ENCODE data around the gene BPIFB4.
A peak's percentile ranks its signal among the peaks of the same experiment; 100 is the strongest.
"Not testable (repeated sequence)": the region's sequence is repeated elsewhere in the genome, so short reads cannot be mapped to it uniquely, and the experiment has no call there.

The BPIFB4 gene

DNA sequence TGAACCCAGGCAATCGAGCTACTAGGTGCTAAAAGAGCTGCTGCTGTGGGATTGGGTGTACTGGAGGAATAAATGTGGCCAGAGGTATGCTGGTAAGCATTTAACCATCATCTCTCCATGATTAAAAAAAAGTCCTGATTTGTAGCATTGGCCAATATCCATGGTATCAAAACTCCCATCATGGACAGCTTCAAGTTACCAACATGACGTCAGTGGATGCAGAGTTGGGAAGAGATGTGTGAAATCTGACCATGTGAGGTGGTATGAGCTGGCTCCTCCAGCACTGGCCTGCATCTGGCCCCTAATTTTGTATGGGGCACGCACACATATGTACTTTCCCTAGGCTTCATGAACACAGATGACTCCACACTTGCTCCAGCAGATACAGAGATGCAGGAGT is 11.7 kb downstream of the BPIFB4 start:
- FAIRE-seq = no peak

DNA sequence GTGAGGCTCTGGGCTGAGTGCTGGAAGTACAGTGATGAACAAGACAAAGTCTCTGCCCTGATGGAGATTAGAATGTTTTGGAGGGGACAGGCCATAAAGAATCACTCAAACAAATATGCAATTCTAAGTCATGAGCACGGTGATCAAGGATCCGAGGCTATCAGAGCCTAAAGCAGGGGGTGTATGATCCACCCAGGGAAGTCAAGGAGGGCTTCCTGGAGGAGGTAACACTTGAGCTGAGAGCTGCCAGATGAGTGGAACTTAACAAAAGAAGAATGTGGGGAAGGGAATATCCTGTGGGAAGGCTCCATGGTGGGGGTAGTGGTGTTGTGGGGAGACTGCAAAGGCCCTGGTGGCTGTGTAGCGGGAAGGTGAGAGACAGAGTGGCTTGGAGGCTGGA is 12.2 kb downstream of the BPIFB4 start:
- FAIRE-seq = no peak

DNA sequence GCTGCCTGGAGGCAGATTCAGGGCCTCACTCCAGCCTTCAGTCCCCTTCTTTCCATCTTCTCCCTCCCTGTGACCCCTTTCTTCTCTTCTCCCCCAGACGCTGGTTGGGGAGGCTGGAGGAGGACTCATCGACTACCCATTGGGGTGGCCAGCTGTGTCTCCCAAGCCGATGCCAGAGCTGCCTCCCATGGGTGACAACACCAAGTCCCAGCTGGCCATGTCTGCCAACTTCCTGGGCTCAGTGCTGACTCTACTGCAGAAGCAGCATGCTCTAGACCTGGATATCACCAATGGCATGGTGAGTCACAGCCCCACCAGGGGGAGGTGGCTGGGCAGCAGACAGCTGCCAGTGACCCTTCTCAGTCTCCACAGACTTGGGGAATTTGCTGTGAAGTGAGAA is 12.9 kb downstream of the BPIFB4 start:
- no peak for FAIRE-seq

DNA sequence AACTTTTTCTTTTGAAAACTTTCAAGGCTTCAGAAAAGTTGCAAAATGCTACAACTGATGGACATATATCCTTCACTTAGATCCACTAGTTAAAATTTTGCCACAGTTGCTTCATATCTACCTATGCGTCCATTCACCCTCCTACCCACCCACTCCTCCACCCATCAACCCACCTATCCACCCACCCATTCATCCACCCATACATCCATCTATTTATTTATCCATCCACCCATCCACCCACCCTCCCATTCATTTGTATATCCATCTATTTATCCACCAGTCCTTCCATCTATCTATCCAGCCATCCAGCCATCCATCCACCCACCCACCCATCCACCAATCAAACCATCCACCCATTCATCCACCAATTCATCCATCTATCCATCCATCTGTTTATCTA is 13.6 kb downstream of the BPIFB4 start:
- no peak for FAIRE-seq

DNA sequence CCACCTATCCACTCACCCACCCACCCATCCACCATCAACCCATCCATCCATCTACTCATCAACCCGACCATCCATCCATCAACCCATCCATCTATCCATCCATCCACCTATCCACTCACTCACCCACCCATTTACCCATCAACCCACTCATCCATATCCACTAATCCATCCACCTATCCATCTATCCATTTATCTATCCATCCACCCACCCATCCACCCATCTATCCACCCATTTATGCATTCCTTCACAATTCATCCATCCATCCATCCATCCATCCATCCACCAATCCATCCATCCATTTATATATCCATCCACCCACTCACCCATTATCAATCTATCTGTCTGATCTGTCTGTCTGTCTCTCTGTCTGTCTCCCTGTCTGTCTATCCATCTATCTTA is 14.1 kb downstream of the BPIFB4 start:
- FAIRE-seq = no peak

DNA sequence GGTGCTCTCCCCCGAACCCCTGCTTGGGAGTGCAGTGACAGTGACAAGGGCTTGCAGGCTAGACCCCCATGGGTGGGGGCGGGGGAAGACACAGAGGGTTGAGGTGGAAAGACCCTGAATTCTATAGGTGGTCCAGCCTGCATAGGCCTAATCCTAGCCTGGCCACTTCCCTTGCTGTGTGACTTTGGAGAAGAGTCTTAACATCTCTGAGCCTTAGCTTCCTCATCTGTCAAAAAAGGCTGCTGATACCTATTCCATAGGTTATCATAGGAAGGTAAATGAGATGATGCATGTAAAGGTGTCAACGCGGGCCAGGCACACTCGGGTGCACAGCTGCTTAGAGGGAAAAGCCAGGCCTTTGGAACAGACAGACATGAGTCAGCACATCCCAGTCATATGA is 15.8 kb downstream of the BPIFB4 start:
- FAIRE-seq = no peak

DNA sequence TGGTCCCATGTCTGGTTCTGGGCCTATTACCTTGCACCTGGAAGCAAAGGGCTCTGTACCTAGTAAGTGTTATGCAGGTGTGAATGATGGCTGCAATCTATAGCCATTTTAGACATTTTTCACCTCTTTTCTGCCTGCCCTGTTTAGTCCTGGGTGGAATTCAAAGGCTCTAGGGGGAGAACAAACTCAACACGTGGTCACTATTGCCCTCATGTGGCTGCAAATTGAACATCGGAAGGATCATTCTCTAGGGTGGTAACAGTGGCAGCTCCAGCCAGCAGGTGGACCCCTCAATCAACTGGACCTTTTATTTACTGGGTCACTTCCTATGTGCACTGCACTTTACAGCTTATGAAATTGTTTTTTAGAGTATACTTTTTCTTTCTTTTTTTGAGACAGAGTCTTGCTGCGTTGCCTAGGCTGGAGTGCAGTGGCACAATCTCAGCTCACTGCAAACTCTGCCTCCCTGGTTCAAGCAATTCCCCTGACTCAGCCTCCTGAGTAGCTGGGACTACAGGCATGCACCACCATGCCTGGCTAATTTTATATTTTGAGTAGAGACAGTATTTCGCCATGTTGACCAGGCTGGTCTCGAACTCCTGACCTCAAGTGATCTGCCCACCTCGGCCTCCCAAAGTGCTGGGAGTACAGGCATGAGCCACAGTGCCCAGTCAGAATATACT is 16.6 kb downstream of the BPIFB4 start:
- peak; percentile 95 for FAIRE-seq

DNA sequence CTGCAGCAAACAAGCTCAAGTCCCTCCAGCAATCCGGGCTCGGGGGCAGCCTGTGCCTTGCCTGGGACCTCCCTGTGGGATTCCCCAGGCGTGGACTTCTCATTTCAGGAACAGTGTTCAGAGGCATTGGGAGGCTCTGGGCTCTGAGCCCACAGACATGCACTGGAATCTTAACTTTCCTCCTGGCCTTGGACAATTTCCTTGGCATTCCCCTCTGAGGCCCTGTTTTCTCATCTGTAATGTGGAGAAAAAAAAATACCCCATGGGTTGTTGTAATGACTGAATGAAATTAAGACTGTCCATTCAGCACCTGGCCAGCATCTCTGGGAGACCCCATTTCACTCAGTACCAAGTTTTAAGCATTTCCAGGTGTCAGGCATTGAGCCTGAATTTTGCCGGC is 17.6 kb downstream of the BPIFB4 start:
- FAIRE-seq = no peak

DNA sequence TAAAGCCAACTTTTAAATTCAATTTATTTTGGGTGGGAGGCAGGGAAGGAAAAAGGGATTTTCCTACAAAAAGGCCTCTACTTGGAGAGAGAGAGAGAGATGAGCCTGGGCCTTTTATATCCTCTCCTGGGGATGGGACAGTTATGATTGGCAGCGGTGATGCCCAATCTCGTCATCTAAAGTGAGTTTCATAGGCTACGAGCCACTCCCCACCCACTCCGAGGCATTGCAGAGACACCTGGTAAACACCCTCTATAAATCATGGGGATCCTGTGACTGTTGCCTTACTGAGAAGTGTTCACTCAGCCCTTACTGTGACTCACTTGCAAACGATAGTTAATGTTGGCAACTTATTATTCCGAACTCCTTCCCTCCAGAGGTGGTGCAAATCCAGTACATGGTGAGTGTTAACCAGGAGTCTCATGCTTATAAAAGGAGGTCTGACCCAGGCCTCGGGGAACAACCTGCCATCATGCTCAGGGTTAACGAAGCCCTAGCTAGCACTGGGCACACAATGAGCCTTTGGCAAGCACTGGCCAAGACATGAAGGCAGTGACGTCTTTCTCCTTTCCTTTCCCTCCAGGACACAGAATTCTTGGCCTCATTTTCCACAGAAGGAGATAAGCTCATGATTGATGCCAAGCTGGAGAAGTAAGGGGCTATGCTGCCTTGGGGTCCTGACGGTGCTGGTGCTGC is 20.5 kb downstream of the BPIFB4 start:
- no peak for FAIRE-seq

DNA sequence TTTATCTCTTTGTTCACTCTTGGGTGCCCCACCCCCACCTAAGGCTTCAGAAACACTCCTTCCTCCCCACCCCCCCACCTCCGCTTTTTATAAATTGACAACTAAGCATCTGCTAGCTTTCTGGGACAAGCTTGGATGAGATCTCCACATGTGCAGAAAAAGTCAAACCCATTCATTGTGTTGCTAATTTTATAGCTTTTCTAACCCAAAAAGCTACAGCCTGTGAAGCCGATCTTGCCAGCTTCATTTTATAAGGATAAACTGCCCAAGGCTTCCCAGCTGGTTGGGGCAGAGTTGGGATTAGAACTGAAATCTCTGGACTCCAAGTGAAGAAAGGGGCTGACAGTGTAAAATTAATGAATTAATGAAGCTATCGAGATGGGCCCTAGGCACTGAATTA is 24.1 kb downstream of the BPIFB4 start:
- FAIRE-seq = no peak

DNA sequence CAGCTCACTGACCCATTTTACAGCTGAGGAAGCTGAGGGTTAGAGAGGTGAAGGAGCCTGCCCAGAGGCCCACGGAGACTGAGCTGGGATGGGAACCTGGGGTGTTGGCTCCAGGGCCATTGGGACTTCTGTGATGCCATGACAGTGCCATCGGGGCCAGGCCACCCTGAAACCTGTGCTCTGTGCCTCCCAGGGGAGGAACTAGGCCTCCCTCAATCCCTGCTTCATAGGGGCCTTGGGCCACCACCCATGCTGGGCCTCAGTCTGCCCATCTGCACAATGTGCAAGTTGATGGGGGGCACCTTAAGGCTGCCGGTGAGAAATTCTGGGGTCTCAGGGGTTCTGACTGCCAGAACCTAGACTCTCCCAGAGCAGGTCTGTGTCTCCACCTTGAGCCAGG is 24.9 kb downstream of the BPIFB4 start:
- FAIRE-seq = no peak

DNA sequence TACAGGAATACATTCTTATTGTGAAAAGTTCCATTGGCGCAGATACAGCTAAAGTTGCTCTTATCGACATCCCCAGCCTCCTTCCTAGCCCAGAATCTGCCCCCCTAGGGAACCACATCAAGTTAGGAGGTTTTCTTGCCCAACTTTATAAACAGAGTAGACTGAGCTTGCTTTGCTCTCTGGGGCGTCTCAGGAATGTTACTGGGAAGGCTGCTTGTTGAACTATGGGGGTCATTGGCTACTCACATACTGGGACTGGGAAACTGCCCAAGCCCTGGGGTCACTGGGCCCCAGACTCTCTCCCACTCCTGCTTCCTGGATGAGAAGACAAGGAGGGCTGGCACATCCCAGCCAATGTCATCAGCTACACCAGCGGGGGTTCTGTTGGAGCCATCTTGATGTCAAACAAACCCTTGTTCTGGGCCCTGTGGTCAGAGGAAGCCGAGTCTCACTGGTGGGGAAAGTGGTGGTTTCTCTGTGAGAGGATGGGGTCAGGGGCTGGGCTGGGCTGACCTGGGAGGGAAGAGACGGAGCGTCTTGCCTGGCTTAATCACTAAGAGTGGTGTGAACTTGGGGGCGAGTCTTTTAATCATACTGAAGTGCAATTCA is 26.0 kb downstream of the BPIFB4 start:
- no peak for FAIRE-seq

DNA sequence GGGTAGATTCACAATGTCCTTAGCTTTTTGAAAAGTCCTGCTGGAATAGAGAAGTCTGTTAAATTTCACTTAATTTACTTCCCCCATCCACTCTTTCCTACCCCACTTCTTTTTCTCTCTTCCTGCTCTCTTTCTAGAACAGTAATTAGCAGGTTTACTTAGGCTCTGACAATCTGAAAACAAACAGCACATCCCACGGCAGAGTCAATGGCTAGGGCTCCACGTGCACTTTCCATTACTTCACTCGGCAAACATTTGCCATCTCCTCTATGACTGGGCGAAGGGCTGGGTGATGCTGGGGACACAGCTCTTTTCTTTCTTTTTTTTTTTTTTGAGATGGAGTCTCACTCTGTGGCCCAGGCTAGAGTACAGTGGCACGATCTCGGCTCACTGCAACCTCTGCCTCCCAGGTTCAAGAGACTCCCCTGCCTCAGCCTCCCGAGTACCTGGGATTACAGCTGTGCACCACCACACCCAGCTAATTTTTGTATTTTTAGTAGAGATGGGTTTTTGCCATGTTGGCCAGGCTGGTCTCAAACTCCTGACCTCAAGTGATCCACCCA is 26.7 kb downstream of the BPIFB4 start:
- FAIRE-seq = not testable (repeated sequence)

DNA sequence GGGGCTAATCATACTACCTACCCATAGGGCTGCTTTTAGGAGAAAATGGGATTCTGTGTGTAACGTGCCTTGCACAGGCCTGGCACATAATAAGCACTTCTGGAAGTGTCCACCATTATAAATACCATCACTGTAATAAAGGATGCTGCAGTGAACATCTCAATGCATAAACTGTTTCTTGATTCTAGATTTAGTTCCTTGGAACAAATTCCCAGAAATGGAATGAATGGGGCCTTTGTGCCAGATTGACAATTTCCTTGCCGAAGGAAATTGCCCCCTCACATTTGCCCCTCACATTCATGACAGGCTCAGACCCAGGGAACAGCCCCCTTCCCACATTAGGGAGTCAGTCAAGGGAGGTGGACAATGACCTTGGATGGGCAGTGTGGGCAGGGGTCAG is 29.2 kb downstream of the BPIFB4 start:
- FAIRE-seq = no peak

DNA sequence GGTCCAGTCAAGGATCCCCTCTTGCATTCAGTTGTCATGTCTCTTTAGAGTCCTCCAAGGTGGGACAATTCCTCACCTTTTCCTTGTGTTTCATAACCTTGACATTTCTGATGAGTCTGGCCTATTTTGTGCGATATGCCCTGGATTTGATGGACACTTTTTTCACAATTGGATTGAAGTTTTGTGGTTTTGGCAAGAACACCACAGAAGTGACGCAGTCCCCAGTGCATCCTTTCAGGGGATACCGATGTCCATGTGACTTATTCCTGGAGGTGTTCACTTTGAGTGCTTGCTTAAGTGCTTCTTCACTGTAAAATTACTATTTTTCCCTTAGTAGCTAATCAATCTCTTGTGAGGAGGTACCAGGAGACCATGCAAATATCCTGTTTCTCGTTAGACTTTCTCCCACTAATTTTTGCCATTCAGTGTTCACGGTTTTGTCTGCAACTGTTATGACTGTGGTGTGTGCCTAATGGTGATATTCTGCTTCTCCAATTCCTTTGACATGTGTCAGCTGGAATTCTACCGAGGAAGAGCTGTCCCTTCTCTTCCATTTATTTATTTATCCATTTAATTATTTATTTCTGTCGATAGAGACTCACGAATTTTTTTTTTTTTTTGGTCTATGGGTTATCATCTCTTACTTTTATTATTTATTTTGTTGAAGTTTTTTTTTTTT is 30.8 kb downstream of the BPIFB4 start:
- FAIRE-seq = no peak

DNA sequence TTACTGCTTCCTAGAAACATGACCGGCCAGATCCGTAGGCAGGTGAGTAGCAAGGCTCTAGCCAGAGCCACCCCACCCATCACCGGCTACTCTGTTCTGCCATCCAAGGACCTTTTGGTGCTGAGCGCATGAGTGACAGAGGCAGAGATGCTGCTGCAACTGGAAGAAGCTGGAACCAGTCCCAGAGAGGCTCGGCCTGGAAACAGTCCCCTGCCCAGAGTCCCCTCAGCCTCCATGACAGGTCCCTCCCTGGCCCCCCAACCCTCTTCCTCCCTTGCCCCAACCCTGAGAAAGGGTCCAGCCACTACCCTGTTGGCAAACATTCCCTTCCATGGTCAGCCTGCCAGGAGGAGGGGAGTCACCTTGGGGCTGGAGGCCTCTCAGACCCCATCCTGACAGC is 31.9 kb downstream of the BPIFB4 start:
- no peak for FAIRE-seq

DNA sequence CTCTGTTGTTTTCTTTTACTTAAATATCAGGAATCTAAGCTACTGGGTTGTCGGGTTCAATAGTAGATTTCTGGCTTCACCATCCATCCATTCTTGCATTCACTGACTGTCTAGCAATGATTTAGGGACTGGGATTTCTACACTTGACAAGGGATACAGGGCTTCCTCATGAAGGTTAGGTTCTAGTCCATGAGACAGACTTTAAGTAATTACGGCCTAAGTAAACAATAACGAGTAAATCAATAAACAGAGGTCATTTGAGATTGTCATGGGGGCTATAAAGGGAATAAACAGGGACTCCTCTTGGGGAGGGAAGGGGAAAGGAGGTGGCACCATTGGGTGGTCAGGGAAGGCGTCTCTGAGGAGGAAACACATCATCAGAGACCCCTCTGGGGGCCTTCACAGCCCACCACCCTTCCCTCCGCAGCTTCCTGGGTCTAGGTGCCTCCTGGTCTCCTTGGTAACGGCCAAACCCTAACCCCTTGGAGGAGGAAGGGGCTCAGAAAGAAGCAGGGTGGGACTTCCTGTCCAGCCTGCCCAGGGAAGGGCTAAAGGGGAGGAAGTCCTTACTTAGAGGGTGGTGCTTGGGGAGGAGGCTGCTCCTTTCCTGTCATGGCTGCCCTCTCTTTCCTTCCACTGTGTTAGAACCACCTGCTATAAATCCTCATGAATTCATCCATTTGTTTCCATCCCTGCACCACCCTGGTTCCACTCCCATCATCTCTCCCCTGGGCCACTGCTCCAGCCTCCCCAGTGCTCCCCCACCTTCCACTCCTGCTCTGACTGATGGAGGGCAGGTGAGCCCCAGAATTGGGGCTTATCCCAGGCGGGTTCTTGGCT is 33.3 kb downstream of the BPIFB4 start:
- no peak for FAIRE-seq

DNA sequence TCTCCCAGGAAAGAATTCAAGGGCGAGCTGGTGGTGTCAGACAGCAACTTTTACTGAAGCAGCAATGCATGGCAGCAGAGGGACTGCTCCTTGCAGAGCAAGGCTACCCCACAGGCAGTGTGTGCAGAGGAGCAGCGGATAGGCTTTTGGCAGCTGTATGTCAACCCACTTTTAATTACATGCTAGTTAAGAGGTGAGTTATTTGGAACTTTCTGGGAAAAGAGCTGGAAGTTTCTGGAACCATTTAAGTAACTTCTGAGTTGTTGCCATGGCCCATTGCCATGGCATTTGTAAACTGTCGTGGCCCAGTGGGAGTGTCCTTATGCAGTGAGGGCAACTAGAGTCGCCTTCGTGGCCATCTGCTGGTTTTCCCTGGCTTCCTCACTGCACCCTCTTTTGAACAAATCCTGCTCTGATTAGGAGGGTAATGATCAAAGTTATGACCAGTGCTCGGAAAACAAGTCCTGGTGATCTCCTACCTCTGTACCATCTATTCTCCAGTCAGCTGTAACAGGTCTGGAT is 34.0 kb downstream of the BPIFB4 start:
- no peak for FAIRE-seq

DNA sequence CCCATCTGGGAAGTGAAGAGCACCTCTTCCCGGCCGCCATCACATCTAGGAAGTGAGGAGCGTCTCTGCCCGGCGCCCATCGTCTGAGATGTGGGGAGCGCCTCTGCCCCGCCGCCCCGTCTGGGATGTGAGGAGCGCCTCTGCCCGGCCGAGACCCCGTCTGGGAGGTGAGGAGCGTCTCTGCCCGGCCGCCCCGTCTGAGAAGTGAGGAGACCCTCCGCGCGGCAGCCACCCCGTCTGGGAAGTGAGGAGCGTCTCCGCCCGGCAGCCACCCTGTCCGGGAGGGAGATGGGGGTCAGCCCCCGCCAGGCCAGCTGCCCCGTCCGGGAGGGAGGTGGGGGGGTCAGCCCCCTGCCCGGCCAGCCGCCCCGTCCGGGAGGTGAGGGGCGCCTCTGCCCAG is 36.1 kb downstream of the BPIFB4 start:
- FAIRE-seq = not testable (repeated sequence)

DNA sequence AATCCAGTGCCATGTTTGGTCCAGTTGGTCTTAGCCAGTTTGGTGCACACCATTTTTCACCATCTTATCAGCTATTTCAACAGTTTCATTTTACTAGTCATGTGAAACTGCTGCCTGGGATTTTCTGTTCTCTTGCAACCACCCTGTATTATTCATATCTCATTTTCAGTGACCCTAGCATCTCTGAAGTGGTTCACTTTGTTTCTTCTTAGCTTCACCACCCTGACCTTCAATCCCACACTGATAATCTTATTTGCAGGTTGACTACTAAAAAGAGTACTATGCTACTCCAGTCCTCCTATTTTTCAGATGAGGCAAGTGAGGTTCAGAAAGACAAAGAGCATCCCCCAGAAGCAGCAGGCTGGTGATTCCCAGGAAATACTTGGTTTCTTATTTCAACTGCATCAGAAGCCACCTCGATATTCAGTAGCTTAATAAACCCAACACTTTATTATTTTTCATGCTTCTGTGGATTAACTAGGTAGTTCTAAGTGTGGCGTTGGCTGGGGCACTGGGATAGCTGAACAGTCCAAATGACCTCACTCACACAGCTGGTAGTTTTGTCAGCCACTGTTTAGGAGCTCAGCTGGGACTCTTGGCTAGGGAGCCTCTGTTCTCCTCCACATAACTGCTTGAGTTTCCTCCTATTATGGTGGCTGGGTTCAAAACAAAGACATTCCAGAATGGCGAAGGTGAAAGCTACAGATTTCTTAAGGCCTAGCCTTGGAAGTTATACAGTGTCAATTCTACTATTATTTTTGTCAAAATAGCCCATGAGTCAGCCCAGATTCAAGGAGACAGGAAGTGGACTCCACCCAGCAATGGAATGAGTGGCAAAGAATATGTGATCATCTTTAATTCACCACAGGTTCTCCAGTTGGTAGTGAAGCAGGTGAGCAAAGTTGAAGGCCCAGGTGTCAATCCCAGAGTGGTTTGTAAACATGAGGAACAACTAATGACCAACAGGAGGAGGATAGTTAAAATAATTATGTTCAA is 40.6 kb downstream of the BPIFB4 start:
- no peak for FAIRE-seq

DNA sequence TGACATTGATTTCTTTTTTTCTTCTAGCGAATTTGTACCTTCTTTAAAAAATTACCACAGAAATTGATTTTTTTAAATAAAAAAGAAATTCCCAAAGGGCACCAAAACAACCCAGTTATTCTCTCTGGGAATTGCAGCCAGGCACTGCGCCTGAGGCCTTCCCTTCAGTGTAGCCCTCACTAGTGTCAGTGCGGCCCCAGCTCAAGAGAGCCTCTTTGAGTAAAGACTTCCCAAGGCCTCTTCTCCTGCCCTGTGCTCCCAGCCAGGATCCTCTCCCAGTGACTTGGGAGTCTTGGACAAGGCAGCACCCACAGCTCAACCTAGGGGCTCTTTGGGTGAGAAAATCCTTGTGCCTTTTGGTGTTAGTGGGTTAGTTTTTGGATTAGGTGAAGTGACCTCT is 41.5 kb downstream of the BPIFB4 start:
- no peak for FAIRE-seq
